Endothelial cell (in vitro differentiated cells): ENCODE data around the gene KDM8. TPM values are rescaled to one million over a fixed set of nuclear protein-coding genes. Genes with fewer than 3 reads are reported as not detected.
A peak's percentile ranks its signal among the peaks of the same experiment; 100 is the strongest.

Experiments used
- DNase-seq: peaks from one replicate; pipeline ENCODE4 v3.0.0; 2021; ENCODE audit warnings: low spot score
- H3K27ac Mint-ChIP-seq: one replicate; pipeline ENCODE4 v1.8.0; 2021; ENCODE audit warnings: mixed read lengths, inconsistent platforms; ENCODE audit not compliant: unreplicated experiment
- H3K27me3 Mint-ChIP-seq: one replicate; pipeline ENCODE4 v1.8.0; 2021; ENCODE audit warnings: mild to moderate bottlenecking, moderate library complexity, mixed read lengths, inconsistent platforms; ENCODE audit not compliant: unreplicated experiment
- H3K36me3 Mint-ChIP-seq: one replicate; pipeline ENCODE4 v1.8.0; 2021; ENCODE audit warnings: mild to moderate bottlenecking, low read depth, mixed read lengths, inconsistent platforms; ENCODE audit not compliant: unreplicated experiment
- H3K4me1 Mint-ChIP-seq: one replicate; pipeline ENCODE4 v1.8.0; 2021; ENCODE audit warnings: mild to moderate bottlenecking, mixed read lengths, inconsistent platforms; ENCODE audit not compliant: unreplicated experiment
- H3K4me3 Mint-ChIP-seq: one replicate; pipeline ENCODE4 v1.8.0; 2021; ENCODE audit warnings: mild to moderate bottlenecking, mixed read lengths, inconsistent platforms; ENCODE audit not compliant: unreplicated experiment
- H3K9me3 Mint-ChIP-seq: one replicate; pipeline ENCODE4 v1.8.0; 2021; ENCODE audit warnings: mixed read lengths, inconsistent platforms; ENCODE audit not compliant: unreplicated experiment
- total RNA-seq: library from RNA; stranded (reverse); fragmentation: NEBNext Ultra II Directional; extraction: Animal tissue kit (Norgen Biotek cat#: 25700); gene quantifications from one replicate; pipeline ENCODE4 v1.2.1, GENCODE V29; 2021; ENCODE audit not compliant: unreplicated experiment
- TF ChIP-seq, protein P1 (sequence below): fragments of 200-600 bp; sonication (generic); IDR thresholded peaks from one replicate; pipeline ENCODE4 v1.5.0; 2021; ENCODE audit warnings: antibody characterized with exemption; ENCODE audit not compliant: unreplicated experiment

The KDM8 gene
- total RNA-seq, 1 donor from 2014 or later: 5.7 TPM

DNA sequence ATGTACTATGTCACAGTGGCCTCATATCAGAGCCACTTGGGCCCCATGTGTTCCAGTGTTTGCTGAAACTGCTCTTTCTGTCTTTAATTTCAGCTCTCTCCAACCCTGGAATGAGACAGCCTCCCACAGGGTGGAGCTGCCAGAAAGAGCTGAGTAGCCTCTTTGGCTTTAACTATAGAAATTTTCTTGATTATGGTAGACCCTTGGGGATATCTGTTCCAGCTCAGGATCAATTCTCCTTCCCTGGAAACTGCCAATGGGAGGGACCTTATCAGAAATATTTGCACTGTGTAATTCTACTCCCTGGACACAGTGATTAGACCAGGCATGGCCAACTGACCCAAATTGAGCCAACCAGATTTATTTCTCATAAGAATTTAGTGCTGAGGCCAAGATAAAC, 39.0 kb upstream of the KDM8 start:
- H3K4me3 Mint-ChIP-seq: no peak overlapping the region
- H3K36me3 Mint-ChIP-seq: no peaks in the 10 kb centered on the region
- DNase-seq: no peak
- H3K9me3 Mint-ChIP-seq: no peaks in the 10 kb centered on the region
- no peaks in the 10 kb centered on the region for H3K4me1 Mint-ChIP-seq
- no peak overlapping the region for H3K27ac Mint-ChIP-seq
- TF ChIP-seq, protein P1, sequence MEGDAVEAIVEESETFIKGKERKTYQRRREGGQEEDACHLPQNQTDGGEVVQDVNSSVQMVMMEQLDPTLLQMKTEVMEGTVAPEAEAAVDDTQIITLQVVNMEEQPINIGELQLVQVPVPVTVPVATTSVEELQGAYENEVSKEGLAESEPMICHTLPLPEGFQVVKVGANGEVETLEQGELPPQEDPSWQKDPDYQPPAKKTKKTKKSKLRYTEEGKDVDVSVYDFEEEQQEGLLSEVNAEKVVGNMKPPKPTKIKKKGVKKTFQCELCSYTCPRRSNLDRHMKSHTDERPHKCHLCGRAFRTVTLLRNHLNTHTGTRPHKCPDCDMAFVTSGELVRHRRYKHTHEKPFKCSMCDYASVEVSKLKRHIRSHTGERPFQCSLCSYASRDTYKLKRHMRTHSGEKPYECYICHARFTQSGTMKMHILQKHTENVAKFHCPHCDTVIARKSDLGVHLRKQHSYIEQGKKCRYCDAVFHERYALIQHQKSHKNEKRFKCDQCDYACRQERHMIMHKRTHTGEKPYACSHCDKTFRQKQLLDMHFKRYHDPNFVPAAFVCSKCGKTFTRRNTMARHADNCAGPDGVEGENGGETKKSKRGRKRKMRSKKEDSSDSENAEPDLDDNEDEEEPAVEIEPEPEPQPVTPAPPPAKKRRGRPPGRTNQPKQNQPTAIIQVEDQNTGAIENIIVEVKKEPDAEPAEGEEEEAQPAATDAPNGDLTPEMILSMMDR: no peak
- peaks cover 5% of the 10 kb centered on the region for H3K27me3 Mint-ChIP-seq

DNA sequence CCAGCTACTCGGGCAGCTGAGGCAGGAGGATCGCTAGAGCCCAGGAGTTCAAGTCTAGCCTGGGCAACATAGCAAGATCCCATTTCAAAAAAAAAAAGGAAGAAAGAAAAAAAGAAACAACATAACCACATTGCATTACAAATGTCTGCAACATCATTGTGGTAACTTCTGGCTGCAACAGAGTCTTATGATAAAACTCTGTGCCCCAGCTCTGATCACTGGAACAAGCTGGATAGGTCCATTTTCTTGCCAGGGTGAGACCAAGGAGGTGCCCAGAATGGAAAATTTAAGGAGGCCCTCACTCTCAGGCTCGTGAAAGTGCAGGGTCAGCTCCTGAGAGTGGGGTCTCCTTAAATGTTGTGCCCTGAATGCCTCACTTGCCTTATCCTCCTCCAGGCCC, 37.8 kb upstream of the KDM8 start:
- H3K4me1 Mint-ChIP-seq: no peaks in the 10 kb centered on the region
- TF ChIP-seq, protein P1: no peak
- no peak overlapping the region for H3K4me3 Mint-ChIP-seq
- no peaks in the 10 kb centered on the region for H3K9me3 Mint-ChIP-seq
- no peaks in the 10 kb centered on the region for H3K36me3 Mint-ChIP-seq
- no peak overlapping the region for H3K27ac Mint-ChIP-seq
- peaks cover 6% of the 10 kb centered on the region for H3K27me3 Mint-ChIP-seq
- DNase-seq: no peak

DNA sequence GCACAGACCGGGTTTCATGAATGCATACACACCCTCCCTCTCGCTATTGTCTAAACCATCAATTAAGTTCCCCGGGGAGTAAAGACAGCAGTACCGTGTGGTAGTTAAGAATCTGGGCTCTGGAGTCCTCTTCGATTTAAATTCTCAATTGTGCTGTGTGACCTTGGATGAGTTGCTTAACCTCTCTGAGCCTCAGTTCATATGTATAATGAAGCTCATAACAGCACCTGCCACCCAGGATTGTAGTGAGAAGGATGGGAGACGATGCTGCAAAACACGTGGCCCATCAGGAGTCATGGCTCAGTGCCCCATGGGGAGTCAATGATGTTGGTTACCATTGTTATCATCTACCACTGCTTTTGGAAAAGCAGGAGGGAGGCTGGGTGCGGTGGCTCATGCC, 34.5 kb upstream of the KDM8 start:
- no peaks in the 10 kb centered on the region for H3K4me1 Mint-ChIP-seq
- H3K36me3 Mint-ChIP-seq: no peaks in the 10 kb centered on the region
- no peak overlapping the region for H3K4me3 Mint-ChIP-seq
- peaks cover 5% of the 10 kb centered on the region for H3K9me3 Mint-ChIP-seq
- TF ChIP-seq, protein P1: no peak
- H3K27ac Mint-ChIP-seq: no peak overlapping the region
- DNase-seq: no peak
- H3K27me3 Mint-ChIP-seq: peaks cover 6% of the 10 kb centered on the region

DNA sequence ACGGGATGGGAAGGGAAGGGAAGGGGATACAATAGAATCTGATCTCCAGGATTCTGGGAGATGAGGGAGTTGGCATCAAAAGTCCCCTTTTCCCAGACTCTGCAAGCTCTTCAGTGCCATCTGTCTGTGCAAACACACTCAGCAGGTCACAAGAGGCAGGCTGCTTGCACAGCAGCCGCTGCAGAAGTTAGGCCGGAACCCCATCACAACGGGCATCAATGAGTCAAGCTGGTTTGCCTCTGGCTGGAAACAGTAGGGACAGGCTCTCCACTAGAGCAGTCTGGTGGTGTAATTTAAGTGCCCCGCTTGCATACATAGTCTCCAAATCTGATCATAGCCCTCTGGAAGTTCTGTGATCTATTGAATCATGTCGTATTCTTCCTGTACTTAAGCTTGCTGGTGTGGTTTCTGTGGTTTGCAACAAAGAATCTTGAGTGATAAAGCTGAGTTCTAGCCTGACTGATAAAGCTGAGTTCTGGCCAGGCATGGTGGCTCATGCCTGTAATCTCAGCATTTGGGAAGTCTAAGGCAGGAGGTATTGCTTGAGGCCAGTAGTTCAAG, 33.7 kb upstream of the KDM8 start:
- Mint-ChIP-seq H3K4me1 (no peaks in the 10 kb centered on the region), H3K27ac (no peak overlapping the region), H3K27me3 (peaks cover 6% of the 10 kb centered on the region), H3K9me3 (peaks cover 5% of the 10 kb centered on the region), H3K4me3 (no peak overlapping the region), H3K36me3 (no peaks in the 10 kb centered on the region)
- no peak for DNase-seq
- TF ChIP-seq, protein P1: no peak

GRCh38 chr16:27171584-27171983, 31.7 kb upstream of the KDM8 start:
- no peak for DNase-seq
- peak overlapping the region; percentile 17 for H3K27ac Mint-ChIP-seq
- no peak overlapping the region for H3K4me3 Mint-ChIP-seq
- peaks cover 5% of the 10 kb centered on the region for H3K9me3 Mint-ChIP-seq
- no peaks in the 10 kb centered on the region for H3K4me1 Mint-ChIP-seq
- TF ChIP-seq, protein P1: no peak
- peaks cover 6% of the 10 kb centered on the region for H3K27me3 Mint-ChIP-seq
- no peaks in the 10 kb centered on the region for H3K36me3 Mint-ChIP-seq
